GM23338 (cell line): Measurements from ENCODE around the gene DCLK3. TPM values are rescaled to one million over a fixed set of nuclear protein-coding genes. Genes with fewer than 3 reads are reported as not detected.

Experiments used
- ATAC-seq: fragments of 200-7000 bp; cut with Tn5 transposase; 3 replicates; pipeline ENCODE4 v1.9.1; 2020
- DNase-seq: peaks from one replicate; pipeline ENCODE4 v3.0.0-alpha.2; 2015; ENCODE audit warnings: low spot score
- H2AFZ ChIP-seq: fragments of 200-600 bp; sonication (generic); 2 replicates; pipeline ENCODE4 v1.8.0; 2016; ENCODE audit warnings: antibody characterized with exemption, mild to moderate bottlenecking, moderate library complexity
- H3F3A ChIP-seq: fragments of 200-600 bp; sonication (generic); replicated peaks from 2 replicates; pipeline ENCODE4 v1.8.0; 2017; ENCODE audit warnings: antibody characterized with exemption, mixed run types, low read depth
- H3K27ac ChIP-seq: fragments of 200-600 bp; sonication (generic); 2 replicates; pipeline ENCODE4 v1.6.1; 2016; ENCODE audit warnings: low read depth
- H3K27me3 ChIP-seq: fragments of 200-600 bp; sonication (generic); 2 replicates; pipeline ENCODE4 v1.8.0; 2016; ENCODE audit warnings: mild to moderate bottlenecking, mixed run types, moderate library complexity; ENCODE audit not compliant: insufficient read depth
- H3K36me3 ChIP-seq: fragments of 200-600 bp; sonication (generic); 2 replicates; pipeline ENCODE4 v1.8.0; 2016; ENCODE audit warnings: mild to moderate bottlenecking; ENCODE audit not compliant: insufficient read depth
- H3K4me1 ChIP-seq: fragments of 200-600 bp; sonication (generic); 2 replicates; pipeline ENCODE4 v1.8.0; 2016; ENCODE audit warnings: mild to moderate bottlenecking, moderate library complexity; ENCODE audit not compliant: insufficient read depth
- H3K4me2 ChIP-seq: fragments of 200-600 bp; sonication (generic); 2 replicates; pipeline ENCODE4 v1.7.1; 2017; ENCODE audit warnings: mixed run types
- H3K4me3 ChIP-seq: fragments of 200-600 bp; sonication (generic); 2 replicates; pipeline ENCODE4 v1.6.1; 2016; ENCODE audit warnings: mixed run types
- H3K79me2 ChIP-seq: fragments of 200-600 bp; sonication (generic); replicated peaks from 2 replicates; pipeline ENCODE4 v1.8.0; 2017; ENCODE audit warnings: mild to moderate bottlenecking; ENCODE audit not compliant: insufficient read depth
- H3K9me2 ChIP-seq: fragments of 200-600 bp; sonication (generic); 2 replicates; pipeline ENCODE4 v1.8.0; 2017; ENCODE audit not compliant: insufficient read depth
- H4K20me1 ChIP-seq: fragments of 200-600 bp; sonication (generic); replicated peaks from 2 replicates; pipeline ENCODE4 v1.8.0; 2017; ENCODE audit warnings: mild to moderate bottlenecking; ENCODE audit not compliant: insufficient read depth
- H3K27ac Mint-ChIP-seq: 2 replicates; pipeline ENCODE4 v1.8.0; 2020; ENCODE audit warnings: inconsistent platforms, mild to moderate bottlenecking, moderate library complexity, mixed read lengths
- H3K27me3 Mint-ChIP-seq: 3 replicates; pipeline ENCODE4 v1.8.0; 2022; ENCODE audit warnings: low read depth, mild to moderate bottlenecking, moderate library complexity, mixed read lengths, inconsistent platforms; ENCODE audit not compliant: insufficient read depth, poor library complexity
- H3K36me3 Mint-ChIP-seq: 3 replicates; pipeline ENCODE4 v1.8.0; 2021; ENCODE audit warnings: low read depth, mild to moderate bottlenecking, inconsistent platforms, moderate library complexity, mixed read lengths
- H3K4me1 Mint-ChIP-seq: 3 replicates; pipeline ENCODE4 v1.8.0; 2020; ENCODE audit warnings: mild to moderate bottlenecking, inconsistent platforms, mixed read lengths
- H3K4me3 Mint-ChIP-seq: 3 replicates; pipeline ENCODE4 v1.8.0; 2021; ENCODE audit warnings: moderate library complexity, mild to moderate bottlenecking, inconsistent platforms, mixed read lengths
- H3K9me3 Mint-ChIP-seq: 3 replicates; pipeline ENCODE4 v1.8.0; 2020; ENCODE audit warnings: moderate library complexity, mild to moderate bottlenecking, inconsistent platforms, mixed read lengths
- CREB1 ChIP-seq: fragments of 250-450 bp; sonication (Bioruptor Pico); IDR thresholded peaks from 2 replicates; pipeline ENCODE4 v1.5.0; 2020; ENCODE audit warnings: low read depth, mild to moderate bottlenecking, moderate library complexity
- EZH2 ChIP-seq: fragments of 200-600 bp; sonication (generic); IDR thresholded peaks from one replicate; pipeline ENCODE4 v1.8.0; 2017; ENCODE audit warnings: antibody characterized with exemption, mild to moderate bottlenecking, low read depth; ENCODE audit not compliant: unreplicated experiment
- EZH2phosphoT487 ChIP-seq: fragments of 200-600 bp; sonication (generic); IDR thresholded peaks from one replicate; pipeline ENCODE4 v1.8.1; 2018; ENCODE audit warnings: antibody characterized with exemption; ENCODE audit not compliant: unreplicated experiment
- JUNB ChIP-seq: IDR thresholded peaks from one replicate; pipeline ENCODE4 v1.6.1; 2016; ENCODE audit warnings: antibody characterized with exemption; ENCODE audit not compliant: unreplicated experiment
- NANOG ChIP-seq: IDR thresholded peaks from 2 replicates; pipeline ENCODE4 v1.6.1; 2016; ENCODE audit warnings: antibody characterized with exemption, borderline replicate concordance
- POLR2AphosphoS5 ChIP-seq: IDR thresholded peaks from 2 replicates; pipeline ENCODE4 v1.6.1; 2016; ENCODE audit warnings: antibody characterized with exemption, low read depth
- REST ChIP-seq: IDR thresholded peaks from one replicate; pipeline ENCODE4 v1.6.1; 2018; ENCODE audit warnings: antibody characterized with exemption; ENCODE audit not compliant: unreplicated experiment
- STAT1 ChIP-seq: IDR thresholded peaks from one replicate; pipeline ENCODE4 v1.6.1; 2016; ENCODE audit warnings: antibody characterized with exemption; ENCODE audit not compliant: unreplicated experiment
- ZNF114 ChIP-seq: fragments of 250-450 bp; sonication (Bioruptor Pico); IDR thresholded peaks from 2 replicates; pipeline ENCODE4 v1.5.0; 2020; ENCODE audit warnings: mild to moderate bottlenecking, moderate library complexity
- ZNF331 ChIP-seq: fragments of 250-450 bp; sonication (Bioruptor Pico); IDR thresholded peaks from 2 replicates; pipeline ENCODE4 v1.5.0; 2020; ENCODE audit warnings: low read depth, mild to moderate bottlenecking, moderate library complexity
- ZNF462 ChIP-seq: fragments of 250-450 bp; sonication (Bioruptor Pico); IDR thresholded peaks from 2 replicates; pipeline ENCODE4 v1.5.0; 2020; ENCODE audit warnings: mild to moderate bottlenecking, moderate library complexity
- polyA plus RNA-seq: library from polyadenylated mRNA; unstranded; fragments of >200 nt; fragmentation: Nextera tagmentation; extraction: Ambion mirVana; gene quantifications from 2 replicates; pipeline ENCODE4 v1.2.1, GENCODE V29; 2016
- total RNA-seq: library from RNA; depleted of rRNA; stranded (reverse); fragments of >200 nt; shearing (Covaris generic); gene quantifications from 2 replicates; pipeline ENCODE4 v1.2.3, GENCODE V29; 2014
- TF ChIP-seq, protein P1 (sequence below), 2 experiments: fragments of 200-600 bp in 1 of 2; sonication (generic) in 1 of 2; conservative IDR thresholded peaks; 2 replicates each; pipeline versions ENCODE4 v1.5.1 to v1.6.1; 2016 to 2017; ENCODE audit warnings: antibody characterized with exemption in 2 of 2, low read depth in 2 of 2, mild to moderate bottlenecking in 2 of 2, moderate library complexity in 1 of 2

The DCLK3 gene
- total and polyA plus RNA-seq, 2 experiments from 2014 or later: 0.40 to 0.66 TPM

DNA sequence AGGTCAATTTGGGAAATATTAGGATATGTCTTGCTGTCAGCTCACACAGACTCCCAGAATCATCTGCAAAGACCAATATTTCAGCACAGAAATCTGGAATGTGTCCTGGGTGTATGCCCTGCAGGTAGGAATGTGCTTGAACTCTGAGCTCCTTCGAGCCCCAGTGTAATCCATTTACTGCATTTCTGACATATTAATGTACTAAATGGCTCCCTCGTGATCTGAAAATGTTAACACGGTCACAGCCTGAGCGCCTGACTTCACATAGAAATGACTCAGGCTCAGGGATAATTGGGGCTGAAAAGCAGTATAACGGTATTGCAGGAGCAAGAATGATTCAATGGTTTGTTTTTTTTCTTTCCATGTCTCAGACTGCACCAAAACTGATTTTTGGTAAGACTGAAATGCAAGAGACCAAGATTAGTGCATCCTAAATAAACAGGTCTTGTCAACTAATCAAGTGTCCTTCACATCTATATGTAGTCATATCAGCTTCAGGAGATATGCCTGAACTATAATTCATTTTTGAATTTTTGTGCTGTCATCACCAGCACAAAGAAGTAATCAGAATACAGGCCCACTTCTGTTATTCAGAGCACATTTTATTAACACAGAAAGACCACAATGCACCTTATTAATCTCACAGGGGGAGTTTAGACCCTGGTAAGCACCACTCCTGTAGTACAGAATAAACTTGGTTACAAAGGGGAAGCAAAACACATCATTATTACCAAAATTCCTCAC is 49.8 kb downstream of the DCLK3 start (continued):
- TF ChIP-seq JUNB (no peak), EZH2phosphoT487 (no peak)

DNA sequence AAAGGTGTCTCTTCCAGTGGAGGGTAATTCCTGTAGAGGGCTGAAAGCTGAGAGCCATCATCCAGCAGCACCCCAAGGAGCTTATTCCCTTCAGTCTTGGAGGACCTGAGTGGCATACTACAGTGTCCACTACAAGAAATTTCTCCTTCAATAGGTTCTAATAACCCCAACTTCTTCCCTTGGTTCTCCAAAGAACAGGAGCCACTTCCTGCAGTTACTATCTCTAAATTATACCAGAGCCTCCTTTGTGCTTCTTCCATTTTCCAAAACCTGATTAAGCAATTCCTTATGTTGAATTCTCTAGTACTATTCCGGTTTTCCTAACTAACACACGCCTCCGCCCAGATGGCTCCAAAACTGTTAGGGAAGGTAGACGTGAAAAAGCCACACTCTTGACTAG is 50.4 kb downstream of the DCLK3 start:
- no peaks in the 10 kb centered on the region for H3K9me3 Mint-ChIP-seq
- Histone ChIP-seq H3K36me3 (no peaks in the 10 kb centered on the region), H2AFZ (no peak overlapping the region), H3K79me2 (no peaks in the 10 kb centered on the region), H3K4me1 (no peaks in the 10 kb centered on the region), H3K4me3 (no peak overlapping the region), H3K27me3 (no peaks in the 10 kb centered on the region), H4K20me1 (no peaks in the 10 kb centered on the region), H3K4me2 (no peak overlapping the region), H3K9me2 (0 out of 2 replicates have a peak, but pooled peaks cover 2% of the 10 kb centered on the region), H3F3A (no peaks in the 10 kb centered on the region), H3K27ac (no peak overlapping the region)
- H3K4me3 Mint-ChIP-seq: no peak overlapping the region
- H3K27me3 Mint-ChIP-seq: peaks cover 6% of the 10 kb centered on the region
- H3K4me1 Mint-ChIP-seq: peaks cover 5% of the 10 kb centered on the region; the same call in 2 of the 3 replicates
- H3K36me3 Mint-ChIP-seq: no peaks in the 10 kb centered on the region
- DNase-seq (no peak), ATAC-seq (no peak)
- H3K27ac Mint-ChIP-seq: no peak overlapping the region
- TF ChIP-seq ZNF114 (CRISPR knock-in tag) (no peak), REST (no peak), POLR2AphosphoS5 (no peak), NANOG (no peak), JUNB (no peak), STAT1 (no peak), CREB1 (CRISPR knock-in tag) (no peak), EZH2phosphoT487 (no peak), EZH2 (no peak), ZNF331 (CRISPR knock-in tag) (no peak), ZNF462 (CRISPR knock-in tag) (no peak)
- TF ChIP-seq, protein P1, sequence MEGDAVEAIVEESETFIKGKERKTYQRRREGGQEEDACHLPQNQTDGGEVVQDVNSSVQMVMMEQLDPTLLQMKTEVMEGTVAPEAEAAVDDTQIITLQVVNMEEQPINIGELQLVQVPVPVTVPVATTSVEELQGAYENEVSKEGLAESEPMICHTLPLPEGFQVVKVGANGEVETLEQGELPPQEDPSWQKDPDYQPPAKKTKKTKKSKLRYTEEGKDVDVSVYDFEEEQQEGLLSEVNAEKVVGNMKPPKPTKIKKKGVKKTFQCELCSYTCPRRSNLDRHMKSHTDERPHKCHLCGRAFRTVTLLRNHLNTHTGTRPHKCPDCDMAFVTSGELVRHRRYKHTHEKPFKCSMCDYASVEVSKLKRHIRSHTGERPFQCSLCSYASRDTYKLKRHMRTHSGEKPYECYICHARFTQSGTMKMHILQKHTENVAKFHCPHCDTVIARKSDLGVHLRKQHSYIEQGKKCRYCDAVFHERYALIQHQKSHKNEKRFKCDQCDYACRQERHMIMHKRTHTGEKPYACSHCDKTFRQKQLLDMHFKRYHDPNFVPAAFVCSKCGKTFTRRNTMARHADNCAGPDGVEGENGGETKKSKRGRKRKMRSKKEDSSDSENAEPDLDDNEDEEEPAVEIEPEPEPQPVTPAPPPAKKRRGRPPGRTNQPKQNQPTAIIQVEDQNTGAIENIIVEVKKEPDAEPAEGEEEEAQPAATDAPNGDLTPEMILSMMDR (conservative IDR thresholded peaks at IDR 0.05; ENCODE audit: low read depth in 2 of 2): no peak
